Frontal cortex (tissue), 4 donors: Measurements from ENCODE around the gene ZNF808. TPM values are rescaled to one million over a fixed set of nuclear protein-coding genes. Genes with fewer than 3 reads are reported as not detected.
A peak's percentile ranks its signal among the peaks of the same experiment; 100 is the strongest.
"Not testable (repeated sequence)": the region's sequence is repeated elsewhere in the genome, so short reads cannot be mapped to it uniquely, and the experiment has no call there.

ENCODE experiments used
- DNase-seq, 2 donors: peaks; one replicate each; pipeline ENCODE4 v3.0.0; 2012; ENCODE audit warnings: low spot score in 2 of 2
- FAIRE-seq: peaks from 2 replicates; lab custom pipeline; 2012; peaks lifted over from hg19 to GRCh38; lab: Jason Lieb, UNC
- total RNA-seq: library from RNA; depleted of rRNA; stranded (reverse); fragments of >200 nt; gene quantifications from one replicate; pipeline ENCODE4 v1.2.3, GENCODE V29; 2014
- donor health status: control.
- donor health status: control.
- donor health status: control.

ZNF808 gene
- 17.9 TPM for total RNA-seq

GRCh38 chr19:52527134-52527955 is at the start of gene ZNF808:
Gene ZNF808, plus strand, starts transcription at chr19:52527668. Its CDS starts 15,617 bp downstream, at chr19:52543285.
- FAIRE-seq (no peak), DNase-seq (peak; percentile 77 to 81)

DNA sequence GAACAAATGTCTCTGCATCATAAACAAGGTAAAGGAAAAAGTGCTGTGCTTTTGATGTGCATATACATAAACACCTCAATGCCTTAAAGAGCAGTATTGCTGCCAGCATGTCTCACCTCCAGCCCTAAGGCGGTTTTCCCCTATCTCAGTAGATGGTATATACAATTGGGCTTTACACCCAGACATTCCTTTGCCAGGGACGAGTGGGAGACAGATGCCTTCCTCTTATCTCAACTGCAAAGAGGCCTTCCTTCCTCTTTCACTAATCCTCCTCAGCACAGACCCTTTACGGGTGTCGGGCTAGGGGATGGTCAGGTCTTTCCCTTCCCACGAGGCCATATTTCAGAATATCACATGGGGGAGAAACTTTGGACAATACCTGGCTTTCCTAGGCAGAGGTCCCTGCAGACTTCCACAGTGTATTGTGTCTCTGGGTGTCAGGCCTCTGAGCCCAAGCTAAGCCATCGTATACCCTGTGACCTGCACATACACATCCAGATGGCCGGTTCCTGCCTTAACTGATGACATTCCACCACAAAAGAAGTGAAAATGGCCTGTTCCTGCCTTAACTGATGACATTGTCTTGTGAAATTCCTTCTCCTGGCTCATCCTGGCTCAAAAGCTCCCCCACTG is 43.2 kb upstream of the ZNF808 start:
- not testable (repeated sequence) for FAIRE-seq, DNase-seq

DNA sequence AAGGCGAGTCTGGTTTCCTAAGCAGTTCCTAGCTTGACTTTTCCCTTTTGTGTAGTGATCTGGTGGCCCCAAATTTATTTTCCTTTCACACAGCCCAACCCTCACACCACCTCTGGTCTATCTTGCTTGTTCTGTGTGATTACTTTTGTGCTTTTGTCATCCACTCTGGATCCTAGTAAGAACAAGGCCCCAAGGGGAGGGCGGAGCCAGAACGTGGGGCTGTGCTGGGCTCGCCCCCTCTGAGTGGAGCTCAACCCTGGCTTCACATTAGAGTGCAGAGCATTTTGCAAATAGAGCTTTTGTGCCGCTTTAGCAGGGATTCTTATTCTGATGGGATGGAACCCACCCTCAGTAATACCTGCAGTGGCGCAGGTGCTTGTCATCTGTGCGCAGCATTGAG is 42.4 kb upstream of the ZNF808 start:
- not testable (repeated sequence) for FAIRE-seq, DNase-seq

DNA sequence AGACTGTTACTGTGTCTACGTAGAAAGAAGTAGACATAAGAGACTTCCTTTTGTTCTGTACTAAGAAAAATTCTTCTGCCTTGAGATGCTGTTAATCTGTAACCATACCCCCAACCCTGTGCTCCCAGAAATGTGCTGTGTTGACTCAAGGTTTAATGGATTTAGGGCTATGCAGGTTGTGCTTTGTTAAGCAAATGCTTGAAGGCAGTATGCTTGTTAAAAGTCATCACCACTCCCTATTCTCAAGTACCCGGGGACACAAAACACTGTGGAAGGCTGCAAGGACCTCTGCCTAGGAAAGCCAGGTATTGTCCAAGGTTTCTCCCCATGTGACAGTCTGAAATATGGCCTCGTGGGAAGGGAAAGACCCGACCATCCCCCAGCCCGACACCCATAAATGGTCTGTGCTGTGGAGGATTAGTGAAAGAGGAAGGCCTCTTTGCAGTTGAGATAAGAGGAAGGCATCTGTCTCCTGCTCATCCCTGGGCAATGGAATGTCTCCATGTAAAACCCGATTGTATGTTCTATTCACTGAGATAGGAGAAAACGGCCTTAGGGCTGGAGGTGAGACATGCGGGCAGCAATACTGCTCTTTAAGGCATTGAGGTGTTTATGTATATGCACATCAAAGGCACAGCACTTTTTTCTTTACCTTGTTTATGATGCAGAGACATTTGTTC is 41.8 kb upstream of the ZNF808 start:
- not testable (repeated sequence) for DNase-seq, FAIRE-seq

GRCh38 chr19:52492201-52492993 is 35.1 kb upstream of the ZNF808 start:
- no peak for FAIRE-seq
- DNase-seq = no peak

DNA sequence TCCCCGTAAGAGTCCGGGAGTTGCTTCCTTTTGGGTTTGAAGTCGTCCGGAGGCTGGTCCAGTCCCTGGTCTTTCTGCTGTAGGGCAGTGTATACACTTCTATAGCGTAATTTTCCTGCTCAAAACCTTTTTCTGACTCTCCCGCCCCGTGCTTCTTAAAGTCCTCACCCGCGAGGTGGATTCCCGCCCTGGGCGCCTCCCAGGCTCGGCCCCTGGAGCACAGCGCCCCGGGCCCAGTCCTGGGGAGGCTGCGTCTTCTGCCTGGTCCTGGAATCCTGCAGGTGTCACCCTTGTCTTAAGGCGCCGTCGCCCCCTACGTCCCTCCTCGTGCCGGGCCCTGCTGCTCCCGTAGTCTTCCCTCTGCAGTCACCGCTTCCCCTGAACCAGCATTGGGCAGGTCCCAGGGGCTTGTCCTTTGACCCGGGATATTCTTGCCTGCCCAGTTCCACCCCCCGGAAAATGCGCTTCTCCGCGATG is 34.4 kb upstream of the ZNF808 start:
- FAIRE-seq (no peak), DNase-seq (no peak)

DNA sequence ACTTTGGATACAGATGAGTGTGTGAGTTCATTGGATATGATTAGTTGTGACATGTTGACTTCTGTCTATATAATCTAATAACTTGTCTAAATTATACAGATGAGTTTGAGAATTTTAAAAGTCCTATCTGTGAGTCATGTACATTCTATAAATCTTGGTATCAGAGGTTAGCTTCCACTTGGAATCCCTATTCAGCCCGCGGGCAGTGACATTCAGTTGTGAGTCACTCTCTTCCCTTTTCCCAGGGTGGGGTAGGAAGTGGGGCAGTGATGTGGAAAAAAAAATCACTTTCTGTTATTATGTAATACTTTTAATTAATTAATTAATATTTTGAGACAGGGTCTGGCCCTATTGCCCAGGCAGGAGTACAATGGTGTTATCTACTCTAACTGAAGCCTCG is 33.0 kb upstream of the ZNF808 start:
- DNase-seq = no peak
- FAIRE-seq = no peak

DNA sequence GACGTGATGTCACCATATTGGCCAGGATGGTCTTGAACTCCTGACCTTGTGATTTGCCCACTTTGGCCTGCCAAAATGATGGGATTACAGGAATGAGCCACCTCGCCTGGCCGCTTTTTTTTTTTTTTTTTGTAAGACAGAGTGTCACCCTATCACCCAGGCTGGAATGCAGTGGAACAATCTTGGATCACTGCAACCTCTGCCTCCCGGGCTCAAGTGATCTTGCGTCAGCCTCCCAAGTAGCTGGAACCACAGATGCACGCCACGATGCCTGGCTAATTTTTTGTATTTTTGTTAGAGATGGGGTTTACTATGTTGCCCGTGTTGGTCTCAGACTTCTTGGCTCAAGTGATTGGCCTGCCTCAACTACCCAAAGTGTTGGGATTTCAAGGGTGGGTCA is 28.9 kb upstream of the ZNF808 start:
- FAIRE-seq (no peak), DNase-seq (no peak)

DNA sequence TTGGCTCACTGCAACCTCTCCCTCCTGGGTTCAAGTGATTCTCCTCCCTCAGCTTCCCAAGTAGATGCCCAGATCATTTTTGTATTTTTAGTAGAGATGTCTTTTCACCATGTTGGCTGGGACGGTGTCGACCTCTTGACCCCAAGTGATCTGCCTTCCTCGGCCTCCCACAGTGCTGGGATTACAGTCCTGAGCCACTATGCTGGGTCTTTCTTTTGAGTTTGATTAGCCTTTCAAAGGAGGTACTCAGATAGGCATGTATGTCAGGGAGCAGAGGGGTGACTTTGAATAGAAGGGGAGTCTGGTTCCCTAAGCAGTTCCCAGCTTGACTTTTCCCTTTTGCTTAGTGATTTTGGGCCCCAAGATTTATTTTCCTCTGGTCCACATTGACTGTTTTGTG is 27.0 kb upstream of the ZNF808 start:
- not testable (repeated sequence) for FAIRE-seq, DNase-seq

DNA sequence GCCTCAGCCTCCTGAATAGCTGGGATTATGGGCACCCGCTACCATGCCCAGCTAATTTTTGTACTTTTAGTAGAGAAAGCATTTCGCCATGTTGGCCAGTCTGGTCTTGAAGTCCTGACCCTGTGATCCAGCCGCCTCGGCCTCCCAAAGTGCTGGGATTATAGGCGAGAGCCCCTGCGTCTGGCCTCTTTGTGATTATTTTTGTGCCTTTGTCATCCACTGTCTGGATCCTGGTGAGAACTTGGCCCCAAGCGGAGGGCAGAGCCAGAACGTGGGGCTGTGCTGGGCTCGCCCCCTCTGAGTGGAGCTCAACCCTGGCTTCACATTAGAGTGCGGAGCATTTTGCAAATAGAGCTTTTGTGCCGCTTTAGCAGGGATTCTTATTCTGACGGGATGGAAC is 26.5 kb upstream of the ZNF808 start:
- not testable (repeated sequence) for DNase-seq, FAIRE-seq

GRCh38 chr19:52507266-52507665 is 20.2 kb upstream of the ZNF808 start:
- no peak for DNase-seq
- FAIRE-seq = no peak

DNA sequence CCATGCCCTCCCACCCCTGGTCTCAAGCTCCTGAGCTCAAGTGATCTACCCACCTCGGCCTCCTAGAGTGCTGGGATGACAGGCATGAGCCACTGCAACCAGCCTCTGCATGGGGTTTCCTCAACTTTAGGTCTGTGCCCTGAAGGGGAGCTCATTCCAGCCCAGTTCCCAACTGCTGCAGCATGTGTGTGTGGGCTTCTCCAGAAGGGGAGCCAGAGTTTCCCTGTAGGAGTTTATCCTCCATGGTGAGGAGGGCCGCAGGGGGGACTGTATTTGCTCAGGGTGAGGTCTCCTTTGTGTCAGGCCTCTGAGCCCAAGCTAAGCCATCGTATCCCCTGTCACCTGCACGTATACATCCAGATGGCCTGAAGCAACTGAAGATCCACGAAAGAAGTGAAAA is 11.3 kb upstream of the ZNF808 start:
- no peak for FAIRE-seq
- no peak for DNase-seq

- DNase-seq (no peak), FAIRE-seq (no peak)
Observed at GRCh38 chr19:52518646-52519045, 8.8 kb upstream of the ZNF808 start.

DNA sequence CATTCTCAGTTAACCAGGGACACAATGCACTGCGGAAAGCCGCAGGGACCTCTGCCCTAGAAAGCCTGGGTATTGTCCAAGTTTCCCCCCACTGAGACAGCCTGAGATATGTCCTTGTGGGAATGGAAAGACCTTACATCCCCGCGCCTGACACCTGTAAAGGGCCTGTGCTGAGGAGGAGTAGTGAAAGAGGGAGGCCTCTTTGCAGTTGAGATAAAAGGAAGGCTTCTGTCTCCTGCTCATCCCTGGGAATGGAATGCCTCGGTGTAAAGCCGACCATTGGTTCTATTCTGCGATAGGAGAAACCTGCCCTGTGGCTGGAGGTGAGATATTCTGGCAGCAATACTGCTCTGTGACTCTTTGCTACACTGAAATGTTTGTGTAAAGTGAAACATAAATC is 8.3 kb upstream of the ZNF808 start:
- not testable (repeated sequence) for DNase-seq, FAIRE-seq

GRCh38 chr19:52520013-52520412 is 7.5 kb upstream of the ZNF808 start:
- FAIRE-seq = no peak
- no peak for DNase-seq

DNA sequence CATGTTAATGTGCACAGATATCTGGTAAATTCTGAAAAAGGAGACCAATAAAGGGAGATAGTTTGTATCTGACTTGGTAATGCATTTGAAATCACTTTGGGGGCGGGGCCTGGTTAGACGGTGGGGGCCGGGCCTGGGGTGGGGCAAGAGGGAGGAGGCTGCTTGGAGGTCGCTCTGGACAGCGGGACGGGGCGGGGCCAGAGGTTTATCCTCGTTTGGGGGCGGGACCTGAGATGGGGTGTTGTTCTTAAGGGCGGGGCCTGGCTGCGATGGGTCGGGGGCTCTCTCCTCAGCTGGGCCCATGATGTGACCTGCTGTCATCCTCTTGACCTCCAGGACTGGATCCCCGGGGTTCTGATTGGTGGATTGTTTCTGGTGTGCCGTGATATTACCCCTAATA is 4.9 kb upstream of the ZNF808 start:
- FAIRE-seq (no peak), DNase-seq (no peak)

GRCh38 chr19:52524086-52524485 is 3.4 kb upstream of the ZNF808 start:
- no peak for DNase-seq
- no peak for FAIRE-seq

GRCh38 chr19:52527956-52528351 is 486 bp downstream of the ZNF808 start:
- FAIRE-seq (no peak), DNase-seq (no peak)

GRCh38 chr19:52532480-52532879 is 5.0 kb downstream of the ZNF808 start:
- no peak for FAIRE-seq

DNA sequence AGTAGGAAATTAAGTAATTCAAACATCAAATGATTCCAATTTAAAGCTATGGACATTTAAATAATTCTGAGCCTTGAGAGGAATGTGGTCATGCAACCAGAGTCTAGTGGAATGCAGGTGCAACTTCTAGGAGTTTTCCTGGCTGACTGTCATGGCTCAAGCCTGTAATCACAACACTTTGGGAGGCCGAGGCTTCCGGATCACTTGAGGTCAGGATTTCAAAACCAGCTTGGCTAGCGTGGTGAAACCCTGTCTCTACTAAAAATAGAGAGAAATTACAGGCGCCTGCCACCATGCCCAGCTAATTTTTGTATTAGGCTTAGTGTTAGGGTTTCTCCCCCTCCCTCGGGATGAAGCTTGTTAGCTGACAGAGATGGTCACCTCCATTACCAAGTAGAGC is 6.4 kb downstream of the ZNF808 start:
- DNase-seq (no peak), FAIRE-seq (no peak)

More at GRCh38 chr19:52532480-52532879, 5.0 kb downstream of the ZNF808 start:
- DNase-seq = no peak
